RWPE2 (cell line): ENCODE measurements around the gene SDHA.
"Not testable (repeated sequence)": the region's sequence is repeated elsewhere in the genome, so short reads cannot be mapped to it uniquely, and the experiment has no call there.

Experiments
- ATAC-seq: fragments of 200-7000 bp; cut with Tn5 transposase; 3 replicates; pipeline ENCODE4 v1.9.1; 2021; ENCODE audit warnings: low read depth
- DNase-seq: peaks from one replicate; pipeline ENCODE4 v3.0.0-alpha.2; 2020; ENCODE audit warnings: low spot score
- H3K27ac ChIP-seq: fragments of 450-650 bp; 2 replicates; pipeline ENCODE4 v1.5.1; 2017; ENCODE audit warnings: mild to moderate bottlenecking; ENCODE audit not compliant: poor library complexity, severe bottlenecking
- H3K27me3 ChIP-seq: fragments of 250-450 bp; sonication (Bioruptor Pico); 2 replicates; pipeline ENCODE4 v1.5.1; 2021; ENCODE audit warnings: mild to moderate bottlenecking, moderate library complexity; ENCODE audit not compliant: insufficient read depth, poor library complexity, severe bottlenecking
- H3K36me3 ChIP-seq: fragments of 250-450 bp; sonication (Bioruptor Pico); 2 replicates; pipeline ENCODE4 v1.5.1; 2020; ENCODE audit warnings: low read depth, mild to moderate bottlenecking, moderate library complexity
- H3K4me1 ChIP-seq: fragments of 250-450 bp; sonication (Bioruptor Pico); 2 replicates; pipeline ENCODE4 v1.5.1; 2021; ENCODE audit warnings: mild to moderate bottlenecking, moderate library complexity; ENCODE audit not compliant: insufficient read depth, poor library complexity, severe bottlenecking
- H3K4me3 ChIP-seq: fragments of 250-450 bp; sonication (Bioruptor Pico); 2 replicates; pipeline ENCODE4 v1.5.1; 2021; ENCODE audit warnings: mild to moderate bottlenecking, moderate library complexity; ENCODE audit not compliant: severe bottlenecking
- H3K9me3 ChIP-seq: fragments of 250-450 bp; sonication (Bioruptor Pico); 2 replicates; pipeline ENCODE4 v1.5.1; 2021; ENCODE audit warnings: mild to moderate bottlenecking, moderate library complexity; ENCODE audit not compliant: severe bottlenecking
- TF ChIP-seq, protein P1 (sequence below): fragments of 450-650 bp; IDR thresholded peaks from one replicate; pipeline ENCODE4 v1.5.1; 2017; ENCODE audit warnings: mild to moderate bottlenecking, moderate library complexity; ENCODE audit not compliant: poor library complexity, severe bottlenecking

The SDHA gene

DNA sequence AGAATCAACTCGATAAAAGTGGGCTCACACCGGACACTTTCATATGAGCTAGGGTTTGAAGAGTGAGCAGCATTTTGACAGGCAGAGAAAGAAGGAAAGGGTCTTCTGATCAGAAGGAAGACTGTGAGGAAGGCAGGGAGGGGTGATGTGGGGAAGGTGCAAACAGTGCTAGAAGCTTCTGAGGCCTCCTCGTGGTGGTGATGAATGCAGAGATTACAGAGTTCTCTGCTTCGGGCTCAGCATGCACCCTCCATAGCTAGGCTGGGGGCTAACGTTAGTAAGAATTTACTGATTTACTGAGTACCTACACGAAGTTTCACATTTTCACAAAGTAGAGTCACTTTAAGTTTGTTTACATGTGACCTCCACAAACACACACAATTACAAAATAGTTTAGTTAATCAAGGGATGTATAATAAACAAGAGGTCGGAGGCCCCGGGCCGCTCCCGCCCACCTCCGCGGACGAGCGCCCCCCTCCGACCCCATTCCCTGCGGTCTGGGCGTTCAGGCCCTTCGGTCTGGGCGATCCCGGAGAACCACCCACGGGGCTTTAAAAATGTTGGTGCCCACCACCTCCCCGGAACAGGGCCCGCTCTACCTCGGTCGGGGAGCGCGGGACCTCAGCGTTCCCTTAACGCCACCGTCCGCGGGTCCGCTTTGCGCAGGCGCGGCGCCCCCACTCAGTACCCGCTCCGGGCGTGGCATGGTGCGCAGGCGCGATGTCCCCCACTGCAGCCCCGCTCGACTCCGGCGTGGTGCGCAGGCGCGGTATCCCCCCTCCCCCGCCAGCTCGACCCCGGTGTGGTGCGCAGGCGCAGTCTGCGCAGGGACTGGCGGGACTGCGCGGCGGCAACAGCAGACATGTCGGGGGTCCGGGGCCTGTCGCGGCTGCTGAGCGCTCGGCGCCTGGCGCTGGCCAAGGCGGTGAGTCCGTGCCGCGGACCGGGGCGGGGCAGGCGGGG, at the start of gene SDHA, which contains the start of gene CCDC127:
Gene SDHA (plus strand): TSS at position 827 of the 963 bp plus-strand sequence. CDS start 36 bp downstream, at position 863.
Gene CCDC127 (minus strand): TSS at position 660 of the 963 bp plus-strand sequence. CDS start 1,304 bp downstream, outside the sequence.
- ATAC-seq (peak; percentile 73), DNase-seq (peak; percentile 96)
- H3K27me3 ChIP-seq, H3K9me3 ChIP-seq: not testable (repeated sequence)
- H3K4me1 ChIP-seq = peaks cover 30% of the 10 kb centered on the region
- TF ChIP-seq, protein P1, sequence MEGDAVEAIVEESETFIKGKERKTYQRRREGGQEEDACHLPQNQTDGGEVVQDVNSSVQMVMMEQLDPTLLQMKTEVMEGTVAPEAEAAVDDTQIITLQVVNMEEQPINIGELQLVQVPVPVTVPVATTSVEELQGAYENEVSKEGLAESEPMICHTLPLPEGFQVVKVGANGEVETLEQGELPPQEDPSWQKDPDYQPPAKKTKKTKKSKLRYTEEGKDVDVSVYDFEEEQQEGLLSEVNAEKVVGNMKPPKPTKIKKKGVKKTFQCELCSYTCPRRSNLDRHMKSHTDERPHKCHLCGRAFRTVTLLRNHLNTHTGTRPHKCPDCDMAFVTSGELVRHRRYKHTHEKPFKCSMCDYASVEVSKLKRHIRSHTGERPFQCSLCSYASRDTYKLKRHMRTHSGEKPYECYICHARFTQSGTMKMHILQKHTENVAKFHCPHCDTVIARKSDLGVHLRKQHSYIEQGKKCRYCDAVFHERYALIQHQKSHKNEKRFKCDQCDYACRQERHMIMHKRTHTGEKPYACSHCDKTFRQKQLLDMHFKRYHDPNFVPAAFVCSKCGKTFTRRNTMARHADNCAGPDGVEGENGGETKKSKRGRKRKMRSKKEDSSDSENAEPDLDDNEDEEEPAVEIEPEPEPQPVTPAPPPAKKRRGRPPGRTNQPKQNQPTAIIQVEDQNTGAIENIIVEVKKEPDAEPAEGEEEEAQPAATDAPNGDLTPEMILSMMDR = peak; percentile 69
- H3K36me3 ChIP-seq = peaks cover 23% of the 10 kb centered on the region
- peak within 1 kb of the TSS; percentile 73 for H3K27ac ChIP-seq
- peak within 1 kb of the TSS; percentile 75 for H3K4me3 ChIP-seq

DNA sequence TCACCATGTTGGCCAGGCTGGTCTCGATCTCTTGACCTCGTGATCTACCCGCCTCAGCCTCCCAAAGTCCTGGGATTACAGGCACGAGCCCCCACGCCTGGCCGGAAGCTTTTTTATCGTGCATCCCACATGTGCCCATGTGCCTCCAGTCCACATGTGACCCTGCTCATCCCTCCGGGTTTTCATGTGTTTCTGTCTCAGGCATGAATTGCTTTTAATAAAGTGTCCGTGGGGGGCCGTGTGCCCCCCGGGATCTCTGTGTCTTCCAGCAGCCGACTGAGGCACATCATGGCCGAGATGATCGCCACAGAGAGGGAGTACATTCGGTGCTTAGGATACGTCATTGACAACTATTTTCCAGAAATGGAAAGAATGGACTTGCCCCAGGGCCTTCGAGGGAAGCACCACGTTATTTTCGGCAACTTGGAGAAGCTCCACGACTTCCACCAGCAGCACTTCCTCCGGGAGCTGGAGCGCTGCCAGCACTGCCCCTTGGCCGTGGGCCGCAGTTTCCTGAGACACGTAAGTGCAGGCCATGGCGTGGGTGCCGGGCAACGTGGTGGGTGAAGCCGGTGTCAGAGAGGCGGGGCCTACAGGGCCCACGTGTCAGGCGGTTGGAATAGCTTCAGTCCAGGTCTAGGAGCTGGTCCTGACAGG, 48.9 kb upstream of the SDHA start:
- Histone ChIP-seq H3K9me3 (no peaks in the 10 kb centered on the region), H3K36me3 (no peaks in the 10 kb centered on the region), H3K27me3 (peaks cover 6% of the 10 kb centered on the region), H3K4me3 (no peak overlapping the region), H3K4me1 (peaks cover 2% of the 10 kb centered on the region), H3K27ac (peak overlapping the region; percentile 21)
- DNase-seq (peak; percentile 70), ATAC-seq (no peak)
- TF ChIP-seq, protein P1 = no peak

DNA sequence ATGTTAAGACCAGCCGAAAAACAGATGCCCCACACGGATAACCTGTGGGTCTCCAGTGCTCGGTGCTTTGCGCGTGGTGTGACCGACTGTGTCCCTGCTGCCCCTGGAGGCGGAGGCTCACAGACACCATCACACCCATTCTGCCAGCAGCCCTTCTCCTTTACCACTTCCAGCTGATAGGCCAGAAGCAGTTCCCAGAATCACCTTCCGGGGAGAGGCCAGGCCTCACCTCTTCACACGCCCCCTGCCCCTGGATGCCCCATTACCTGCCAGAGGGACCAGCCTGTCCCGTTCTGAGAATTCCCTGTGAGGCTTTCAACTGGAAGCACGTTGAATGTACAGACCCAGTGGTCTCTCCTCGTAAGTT, 48.4 kb upstream of the SDHA start:
- Histone ChIP-seq H3K4me3 (no peak overlapping the region), H3K27me3 (peaks cover 6% of the 10 kb centered on the region), H3K36me3 (no peaks in the 10 kb centered on the region), H3K27ac (no peak overlapping the region), H3K4me1 (peaks cover 2% of the 10 kb centered on the region), H3K9me3 (no peaks in the 10 kb centered on the region)
- no peak for ATAC-seq
- peak; percentile 46 for DNase-seq
- TF ChIP-seq, protein P1 = no peak

DNA sequence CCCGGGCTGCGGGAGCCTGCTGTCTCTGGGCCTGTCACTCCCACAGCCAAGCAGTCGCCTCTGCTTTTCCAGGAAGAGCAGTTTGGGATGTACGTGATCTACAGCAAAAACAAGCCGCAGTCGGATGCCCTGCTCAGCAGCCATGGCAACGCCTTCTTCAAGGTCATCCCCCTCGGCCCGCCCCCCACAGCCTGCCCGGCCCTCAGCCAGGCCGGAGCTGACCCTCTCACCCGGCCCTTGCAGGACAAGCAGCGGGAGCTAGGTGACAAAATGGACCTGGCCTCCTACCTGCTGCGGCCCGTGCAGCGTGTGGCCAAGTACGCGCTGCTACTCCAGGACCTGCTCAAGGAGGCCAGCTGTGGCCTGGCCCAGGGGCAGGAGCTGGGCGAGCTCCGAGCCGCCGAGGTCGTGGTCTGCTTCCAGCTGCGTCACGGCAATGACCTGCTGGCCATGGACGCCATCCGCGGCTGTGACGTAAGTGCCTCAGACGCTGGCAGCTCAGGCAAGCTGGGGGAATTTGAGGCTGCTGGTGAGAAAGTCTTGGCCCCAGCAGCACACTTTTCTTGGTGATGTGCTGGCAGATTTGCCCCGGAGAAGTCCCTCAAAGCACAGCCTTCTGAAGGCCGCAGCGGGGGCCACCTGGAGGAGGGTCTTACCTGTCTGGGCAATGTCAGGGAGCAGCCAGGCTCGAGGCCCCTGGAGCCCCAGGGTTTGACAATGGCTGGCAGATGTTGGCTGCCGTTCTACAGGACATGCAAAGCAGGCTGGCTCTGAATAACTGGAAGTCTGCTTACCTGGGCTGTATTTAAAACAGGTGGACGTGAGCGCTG, 46.9 kb upstream of the SDHA start:
- H3K4me3 ChIP-seq = no peak overlapping the region
- H3K4me1 ChIP-seq = peaks cover 2% of the 10 kb centered on the region
- H3K36me3 ChIP-seq = no peaks in the 10 kb centered on the region
- DNase-seq (peak; percentile 66), ATAC-seq (no peak)
- TF ChIP-seq, protein P1 = no peak
- H3K9me3 ChIP-seq = no peaks in the 10 kb centered on the region
- peaks cover 6% of the 10 kb centered on the region for H3K27me3 ChIP-seq
- H3K27ac ChIP-seq = no peak overlapping the region
